RWPE2 (cell line): Measurements from ENCODE around the gene ZNF280D.

Experiments
- ATAC-seq: fragments of 200-7000 bp; cut with Tn5 transposase; 3 replicates; pipeline ENCODE4 v1.9.1; 2021; ENCODE audit warnings: low read depth
- DNase-seq: peaks from one replicate; pipeline ENCODE4 v3.0.0-alpha.2; 2020; ENCODE audit warnings: low spot score
- H3K27ac ChIP-seq: fragments of 450-650 bp; 2 replicates; pipeline ENCODE4 v1.5.1; 2017; ENCODE audit warnings: mild to moderate bottlenecking; ENCODE audit not compliant: poor library complexity, severe bottlenecking
- H3K27me3 ChIP-seq: fragments of 250-450 bp; sonication (Bioruptor Pico); 2 replicates; pipeline ENCODE4 v1.5.1; 2021; ENCODE audit warnings: mild to moderate bottlenecking, moderate library complexity; ENCODE audit not compliant: insufficient read depth, poor library complexity, severe bottlenecking
- H3K36me3 ChIP-seq: fragments of 250-450 bp; sonication (Bioruptor Pico); 2 replicates; pipeline ENCODE4 v1.5.1; 2020; ENCODE audit warnings: low read depth, mild to moderate bottlenecking, moderate library complexity
- H3K4me1 ChIP-seq: fragments of 250-450 bp; sonication (Bioruptor Pico); 2 replicates; pipeline ENCODE4 v1.5.1; 2021; ENCODE audit warnings: mild to moderate bottlenecking, moderate library complexity; ENCODE audit not compliant: insufficient read depth, poor library complexity, severe bottlenecking
- H3K4me3 ChIP-seq: fragments of 250-450 bp; sonication (Bioruptor Pico); 2 replicates; pipeline ENCODE4 v1.5.1; 2021; ENCODE audit warnings: mild to moderate bottlenecking, moderate library complexity; ENCODE audit not compliant: severe bottlenecking
- H3K9me3 ChIP-seq: fragments of 250-450 bp; sonication (Bioruptor Pico); 2 replicates; pipeline ENCODE4 v1.5.1; 2021; ENCODE audit warnings: mild to moderate bottlenecking, moderate library complexity; ENCODE audit not compliant: severe bottlenecking
- TF ChIP-seq, protein P1 (sequence below): fragments of 450-650 bp; IDR thresholded peaks from one replicate; pipeline ENCODE4 v1.5.1; 2017; ENCODE audit warnings: mild to moderate bottlenecking, moderate library complexity; ENCODE audit not compliant: poor library complexity, severe bottlenecking

The ZNF280D gene

DNA sequence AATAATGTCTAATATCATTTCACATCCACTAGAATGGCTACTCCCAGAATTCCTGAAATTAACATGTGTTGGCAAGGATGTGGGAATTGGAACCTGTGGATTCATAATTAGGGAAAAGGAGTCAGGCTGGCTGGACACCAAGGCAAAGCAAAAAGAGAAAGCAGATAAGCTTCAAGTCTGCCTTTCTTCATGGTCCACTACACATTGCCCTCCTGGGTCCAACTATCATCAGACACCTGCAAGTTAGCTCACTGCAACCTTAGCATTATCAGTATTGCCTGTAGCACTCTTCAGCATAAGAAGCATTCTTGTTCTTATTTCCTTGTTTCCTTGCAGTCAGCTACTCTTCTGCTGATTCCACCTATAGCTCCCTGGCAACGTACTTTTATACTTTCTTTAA, 124.3 kb downstream of the ZNF280D start:
- no peak for DNase-seq
- H3K27me3 ChIP-seq: peaks cover 9% of the 10 kb centered on the region
- H3K36me3 ChIP-seq: no peaks in the 10 kb centered on the region
- TF ChIP-seq, protein P1, sequence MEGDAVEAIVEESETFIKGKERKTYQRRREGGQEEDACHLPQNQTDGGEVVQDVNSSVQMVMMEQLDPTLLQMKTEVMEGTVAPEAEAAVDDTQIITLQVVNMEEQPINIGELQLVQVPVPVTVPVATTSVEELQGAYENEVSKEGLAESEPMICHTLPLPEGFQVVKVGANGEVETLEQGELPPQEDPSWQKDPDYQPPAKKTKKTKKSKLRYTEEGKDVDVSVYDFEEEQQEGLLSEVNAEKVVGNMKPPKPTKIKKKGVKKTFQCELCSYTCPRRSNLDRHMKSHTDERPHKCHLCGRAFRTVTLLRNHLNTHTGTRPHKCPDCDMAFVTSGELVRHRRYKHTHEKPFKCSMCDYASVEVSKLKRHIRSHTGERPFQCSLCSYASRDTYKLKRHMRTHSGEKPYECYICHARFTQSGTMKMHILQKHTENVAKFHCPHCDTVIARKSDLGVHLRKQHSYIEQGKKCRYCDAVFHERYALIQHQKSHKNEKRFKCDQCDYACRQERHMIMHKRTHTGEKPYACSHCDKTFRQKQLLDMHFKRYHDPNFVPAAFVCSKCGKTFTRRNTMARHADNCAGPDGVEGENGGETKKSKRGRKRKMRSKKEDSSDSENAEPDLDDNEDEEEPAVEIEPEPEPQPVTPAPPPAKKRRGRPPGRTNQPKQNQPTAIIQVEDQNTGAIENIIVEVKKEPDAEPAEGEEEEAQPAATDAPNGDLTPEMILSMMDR: no peak
- H3K9me3 ChIP-seq: no peaks in the 10 kb centered on the region
- H3K4me3 ChIP-seq: no peak overlapping the region
- no peaks in the 10 kb centered on the region for H3K4me1 ChIP-seq
- ATAC-seq: no peak
- H3K27ac ChIP-seq: no peak overlapping the region

DNA sequence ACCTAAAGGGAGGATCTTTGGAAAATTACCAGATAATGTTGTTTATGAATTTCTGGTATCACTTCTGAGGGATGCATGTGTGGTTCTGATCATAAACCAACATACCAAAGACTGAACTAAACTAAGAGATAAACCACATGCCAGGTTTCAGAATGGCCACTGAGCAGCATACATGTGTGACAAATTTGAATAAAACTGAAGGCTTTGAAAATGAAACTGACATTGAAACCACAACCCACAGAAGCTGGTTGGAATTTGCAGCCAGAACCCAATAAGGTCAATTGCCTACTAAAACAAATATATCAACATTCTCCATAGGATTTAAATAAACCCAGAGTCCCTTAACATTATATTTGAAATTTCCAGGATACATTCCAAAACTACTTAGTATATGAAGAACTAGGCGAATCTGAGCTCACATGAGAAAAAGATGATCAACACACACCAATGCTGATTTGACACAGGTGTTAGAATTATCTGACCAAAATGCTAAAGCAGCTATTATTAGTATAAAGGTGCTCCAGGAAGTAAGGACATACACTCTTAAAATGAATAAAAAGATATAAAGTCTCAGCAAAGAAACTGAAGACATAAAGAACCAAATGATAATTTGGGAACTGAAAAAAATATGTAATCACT, 125.0 kb downstream of the ZNF280D start:
- TF ChIP-seq, protein P1: no peak

DNA sequence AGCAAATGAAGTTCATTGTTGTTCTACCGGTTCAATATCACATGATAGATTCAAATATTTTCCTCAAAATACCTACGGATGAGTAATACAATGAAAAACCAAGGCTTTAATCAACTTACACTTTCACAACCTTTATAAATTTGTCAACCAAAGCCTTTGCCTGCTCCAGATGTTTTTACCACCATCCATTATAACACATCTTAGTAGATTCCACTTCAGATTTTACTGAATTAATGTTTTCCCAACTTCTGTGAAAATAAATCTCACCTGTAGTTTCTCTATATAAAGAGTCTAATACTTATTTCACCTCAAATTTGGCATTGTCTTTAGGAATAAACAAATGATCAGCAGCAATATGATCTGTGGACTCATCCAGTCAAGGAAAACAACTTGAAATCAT, 131.1 kb downstream of the ZNF280D start:
- ATAC-seq: no peak
- DNase-seq: no peak
- Histone ChIP-seq H3K27ac (no peak overlapping the region), H3K27me3 (no peaks in the 10 kb centered on the region), H3K36me3 (no peaks in the 10 kb centered on the region), H3K4me3 (no peak overlapping the region), H3K4me1 (peaks cover 3% of the 10 kb centered on the region), H3K9me3 (peaks cover 9% of the 10 kb centered on the region)
- TF ChIP-seq, protein P1: no peak

More for the DNA sequence above, 125.0 kb downstream of the ZNF280D start:
- no peaks in the 10 kb centered on the region for H3K36me3 ChIP-seq
- no peak overlapping the region for H3K4me3 ChIP-seq
- peaks cover 9% of the 10 kb centered on the region for H3K27me3 ChIP-seq
- no peaks in the 10 kb centered on the region for H3K4me1 ChIP-seq
- H3K27ac ChIP-seq: no peak overlapping the region
- no peak for DNase-seq
- no peak for ATAC-seq
- H3K9me3 ChIP-seq: no peaks in the 10 kb centered on the region

DNA sequence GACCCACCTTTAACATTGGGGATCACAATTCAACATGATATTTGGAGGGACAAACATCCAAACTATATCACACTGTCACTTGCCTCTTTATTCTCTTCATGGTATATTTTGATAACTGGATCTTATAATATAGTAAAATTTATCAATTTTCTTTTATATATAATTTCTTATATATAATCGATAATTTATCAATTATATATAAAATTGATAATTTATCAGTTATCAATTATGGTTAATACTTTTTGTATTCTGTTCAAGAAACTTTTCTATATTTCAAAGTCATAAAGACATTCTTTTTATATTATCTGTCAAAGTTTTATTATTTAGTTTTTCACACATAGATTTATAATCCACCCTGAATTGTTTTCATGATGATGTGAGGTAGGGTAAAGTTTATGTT, 132.9 kb downstream of the ZNF280D start:
- Histone ChIP-seq H3K36me3 (no peaks in the 10 kb centered on the region), H3K9me3 (peaks cover 9% of the 10 kb centered on the region), H3K27me3 (no peaks in the 10 kb centered on the region), H3K27ac (no peak overlapping the region), H3K4me3 (no peak overlapping the region), H3K4me1 (peaks cover 3% of the 10 kb centered on the region)
- ATAC-seq (no peak), DNase-seq (no peak)
- TF ChIP-seq, protein P1: no peak

DNA sequence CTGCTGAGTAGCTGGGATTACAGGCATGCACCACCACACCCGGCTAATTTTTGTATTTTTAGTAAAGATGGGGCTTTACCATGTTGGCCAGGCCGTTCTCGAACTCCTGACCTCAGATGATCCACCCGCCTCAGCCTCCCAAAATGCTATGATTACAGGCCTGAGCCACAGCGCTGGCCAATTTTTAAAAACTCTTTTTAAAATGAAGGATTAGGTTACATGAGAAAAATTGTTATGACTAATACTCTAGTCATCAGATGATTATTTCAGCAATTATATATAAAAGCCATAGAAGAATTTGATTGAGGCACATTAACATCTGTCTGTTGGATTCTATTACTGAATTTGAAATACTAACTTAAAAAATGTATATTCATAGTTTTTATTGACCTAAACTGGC, 134.3 kb downstream of the ZNF280D start:
- Histone ChIP-seq H3K4me1 (peaks cover 3% of the 10 kb centered on the region), H3K27me3 (no peaks in the 10 kb centered on the region), H3K36me3 (no peaks in the 10 kb centered on the region), H3K9me3 (peaks cover 9% of the 10 kb centered on the region), H3K27ac (peak overlapping the region; percentile 1), H3K4me3 (no peak overlapping the region)
- DNase-seq (no peak), ATAC-seq (peak; percentile 89)
- TF ChIP-seq, protein P1: no peak
